Stomach (tissue), 9 donors: ENCODE results near the gene TNIP3. TPM values are rescaled to one million over a fixed set of nuclear protein-coding genes. Genes with fewer than 3 reads are reported as not detected.

ENCODE experiments used
- DNase-seq, 2 donors: peaks; one replicate each; pipeline versions ENCODE4 v3.0.0 to v3.0.0-alpha.2; 2013 to 2019
- H3K27ac ChIP-seq, 5 donors: fragments of 200-600 bp in 4 of 5; sonication (generic) in 4 of 5; one replicate each; pipeline ENCODE4 v1.5.1; 2013 to 2019; ENCODE audit warnings: mild to moderate bottlenecking in 1 of 5, moderate library complexity in 1 of 5
- H3K27me3 ChIP-seq, 3 donors: fragments of 200-600 bp; sonication (generic); one replicate each; pipeline ENCODE4 v1.5.1; 2017 to 2019; ENCODE audit warnings: mixed run types in 1 of 3
- H3K36me3 ChIP-seq, 4 donors: fragments of 200-600 bp; sonication (generic); 1 replicate in 3 of 4; 2 replicates in 1 of 4; pipeline ENCODE4 v1.5.1; 2016 to 2019
- H3K4me1 ChIP-seq, 4 donors: fragments of 200-600 bp; sonication (generic); one replicate each; pipeline ENCODE4 v1.5.1; 2016 to 2019
- H3K4me3 ChIP-seq, 4 donors: fragments of 200-600 bp; sonication (generic) in 3 of 4; one replicate each; pipeline ENCODE4 v1.5.1; 2016 to 2019; ENCODE audit warnings: mild to moderate bottlenecking in 1 of 4
- H3K9me3 ChIP-seq, 4 donors: fragments of 200-600 bp; sonication (generic); one replicate each; pipeline ENCODE4 v1.5.1; 2016 to 2019
- EP300 ChIP-seq: sonication (generic); formaldehyde crosslinking; IDR thresholded peaks from one replicate; pipeline ENCODE4 v1.6.1; 2017; ENCODE audit warnings: antibody characterized with exemption
- POLR2A ChIP-seq, 4 donors: fragments of 450-650 bp; IDR thresholded peaks; one replicate each; pipeline ENCODE4 v1.6.1; 2016; ENCODE audit warnings: antibody characterized with exemption in 4 of 4, control low read depth in 2 of 4, mild to moderate bottlenecking in 1 of 4, moderate library complexity in 1 of 4
- POLR2AphosphoS5 ChIP-seq, 3 donors: sonication (generic); formaldehyde crosslinking; IDR thresholded peaks; one replicate each; pipeline ENCODE4 v1.6.1; 2016; ENCODE audit warnings: antibody characterized with exemption in 3 of 3
- WGBS, 5 donors: extraction: QIAGEN DNeasy Blood & Tissue Kit in 3 of 5; methylation state at CpG; one replicate each; pipeline versions ENCODE4 v1.1.5 to v1.1.7; 2013 to 2018; 5-methylcytosine and 5-hydroxymethylcytosine counted together
- intact Hi-C: fragments of 100-400 bp; cut with DNase I; formaldehyde crosslinking; loops from one replicate; pipeline ENCODE4 v1.15.1; 2023; ENCODE audit warnings: low total_unique reads
- polyA plus RNA-seq, 3 donors: library from polyadenylated mRNA; stranded (reverse); fragments of 200-250 nt; gene quantifications; one replicate each; pipeline ENCODE4 v1.2.3, GENCODE V29; 2013
- total RNA-seq, 5 donors: library from RNA; depleted of rRNA; stranded (reverse); fragments of >200 nt; gene quantifications; one replicate each; pipeline versions ENCODE4 v1.1.0 to v1.2.3, GENCODE V29; 2014 to 2016
- TF ChIP-seq, protein P1 (sequence below), 7 experiments: fragments of 450-650 bp in 4 of 7; fragments of 200-600 bp in 3 of 7; sonication (generic) in 3 of 7; IDR thresholded peaks; one replicate each; pipeline ENCODE4 v1.5.1; 2016 to 2019; ENCODE audit warnings: antibody characterized with exemption in 7 of 7, control low read depth in 2 of 7, mild to moderate bottlenecking in 1 of 7
- donor health status: healthy with polysubstance abuse.
- donor health status: Bipolar disorder and iron deficiency.
- donor health status: healthy.

The TNIP3 gene
- total and polyA plus RNA-seq, 8 donors = 0.12 to 5.1 (median 0.74) TPM; not detected in 2

DNA sequence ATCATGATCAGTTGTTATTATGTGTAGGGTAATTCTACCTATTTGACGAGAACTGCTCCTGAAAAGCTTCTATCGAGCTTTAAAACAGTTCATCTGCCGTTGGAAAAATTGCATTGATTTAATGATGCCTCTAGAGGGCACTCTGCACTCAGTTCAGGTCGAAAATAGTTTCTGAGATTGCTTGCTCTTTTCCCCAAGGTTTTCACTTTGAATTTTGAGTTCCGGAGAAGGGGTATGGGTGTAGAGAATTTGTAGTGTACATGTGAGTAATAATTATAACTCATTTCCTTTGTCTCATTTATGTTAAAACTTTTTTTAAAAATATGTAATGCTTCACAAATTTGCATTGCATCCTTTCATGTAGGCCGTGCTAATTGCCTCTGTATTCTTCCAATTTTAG, 28.4 kb upstream of the TNIP3 start:
- TF ChIP-seq EP300 = no peak
- TF ChIP-seq, protein P1, sequence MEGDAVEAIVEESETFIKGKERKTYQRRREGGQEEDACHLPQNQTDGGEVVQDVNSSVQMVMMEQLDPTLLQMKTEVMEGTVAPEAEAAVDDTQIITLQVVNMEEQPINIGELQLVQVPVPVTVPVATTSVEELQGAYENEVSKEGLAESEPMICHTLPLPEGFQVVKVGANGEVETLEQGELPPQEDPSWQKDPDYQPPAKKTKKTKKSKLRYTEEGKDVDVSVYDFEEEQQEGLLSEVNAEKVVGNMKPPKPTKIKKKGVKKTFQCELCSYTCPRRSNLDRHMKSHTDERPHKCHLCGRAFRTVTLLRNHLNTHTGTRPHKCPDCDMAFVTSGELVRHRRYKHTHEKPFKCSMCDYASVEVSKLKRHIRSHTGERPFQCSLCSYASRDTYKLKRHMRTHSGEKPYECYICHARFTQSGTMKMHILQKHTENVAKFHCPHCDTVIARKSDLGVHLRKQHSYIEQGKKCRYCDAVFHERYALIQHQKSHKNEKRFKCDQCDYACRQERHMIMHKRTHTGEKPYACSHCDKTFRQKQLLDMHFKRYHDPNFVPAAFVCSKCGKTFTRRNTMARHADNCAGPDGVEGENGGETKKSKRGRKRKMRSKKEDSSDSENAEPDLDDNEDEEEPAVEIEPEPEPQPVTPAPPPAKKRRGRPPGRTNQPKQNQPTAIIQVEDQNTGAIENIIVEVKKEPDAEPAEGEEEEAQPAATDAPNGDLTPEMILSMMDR (IDR thresholded peaks at IDR 0.05) = peak in 5 of 7 experiments; percentile 22 to 63 (median 36)
- TF ChIP-seq POLR2A (IDR thresholded peaks at IDR 0.05) = no peak
- intact Hi-C loops = no loop called here
- no peaks in the 10 kb centered on the region for H3K36me3 ChIP-seq
- H3K9me3 ChIP-seq = no peaks in the 10 kb centered on the region
- WGBS, 5 donors = 18 to 22% (median 21%) methylated on average over 6 of the region's 6 CpGs
- H3K27ac ChIP-seq = no peak overlapping the region
- H3K4me1 ChIP-seq = peaks cover 0 to 4% (median 0%) of the 10 kb centered on the region in 4 donors
- H3K4me3 ChIP-seq = no peak overlapping the region
- peaks cover 0 to 4% (median 0%) of the 10 kb centered on the region in 3 donors for H3K27me3 ChIP-seq
- peak in 1 of 2 donors; percentile 67 for DNase-seq

DNA sequence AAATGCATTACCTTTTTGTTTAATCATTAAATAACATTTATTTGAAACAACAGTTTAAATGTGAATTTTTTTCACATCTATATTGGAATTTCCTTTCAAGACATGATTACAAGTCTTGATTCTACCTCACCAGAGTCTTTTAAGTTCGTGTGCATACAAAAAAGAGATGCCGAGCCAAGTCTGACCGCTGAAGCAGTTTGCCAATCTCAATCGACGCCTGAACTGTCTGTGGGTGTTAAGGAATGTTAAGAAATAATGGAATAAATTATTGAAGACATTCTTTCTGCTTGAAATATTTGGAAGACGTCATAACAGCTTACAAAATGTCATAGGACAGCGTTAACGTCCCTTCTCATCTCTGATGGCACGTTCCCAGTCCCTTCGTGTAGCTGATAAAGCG, 27.9 kb upstream of the TNIP3 start:
- WGBS, 5 donors = 55 to 62% (median 61%) methylated on average over 11 of the region's 11 CpGs
- no peaks in the 10 kb centered on the region for H3K36me3 ChIP-seq
- no peaks in the 10 kb centered on the region for H3K9me3 ChIP-seq
- H3K27me3 ChIP-seq = peaks cover 0 to 4% (median 0%) of the 10 kb centered on the region in 3 donors
- no peak for DNase-seq
- no peak overlapping the region for H3K4me3 ChIP-seq
- no peak for TF ChIP-seq POLR2A (IDR thresholded peaks at IDR 0.05)
- no peak for TF ChIP-seq POLR2AphosphoS5 (IDR thresholded peaks at IDR 0.05)
- no peak for TF ChIP-seq EP300
- TF ChIP-seq, protein P1 (IDR thresholded peaks at IDR 0.05) = no peak
- H3K27ac ChIP-seq = no peak overlapping the region
- H3K4me1 ChIP-seq = peaks cover 0 to 4% (median 0%) of the 10 kb centered on the region in 4 donors
- intact Hi-C loops = no loop called here

DNA sequence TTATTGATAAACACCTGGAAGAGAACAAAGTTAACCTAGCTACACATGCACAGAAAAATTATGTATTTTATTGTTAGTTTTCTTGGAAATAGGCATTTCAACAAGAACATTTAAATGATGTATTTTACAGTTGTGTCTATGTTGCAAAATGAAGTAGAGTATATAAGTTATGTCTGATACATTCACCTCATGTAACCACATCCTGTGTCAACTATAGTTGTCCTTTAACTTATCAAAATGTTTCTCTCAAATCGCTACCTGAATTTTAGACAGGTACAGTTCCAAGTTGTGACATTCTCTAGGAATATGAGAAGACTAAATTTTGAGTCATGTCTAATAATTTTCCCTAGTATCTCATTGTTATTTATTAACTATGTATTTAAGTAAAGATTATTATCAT, 27.2 kb upstream of the TNIP3 start:
- intact Hi-C loops = no loop called here

DNA sequence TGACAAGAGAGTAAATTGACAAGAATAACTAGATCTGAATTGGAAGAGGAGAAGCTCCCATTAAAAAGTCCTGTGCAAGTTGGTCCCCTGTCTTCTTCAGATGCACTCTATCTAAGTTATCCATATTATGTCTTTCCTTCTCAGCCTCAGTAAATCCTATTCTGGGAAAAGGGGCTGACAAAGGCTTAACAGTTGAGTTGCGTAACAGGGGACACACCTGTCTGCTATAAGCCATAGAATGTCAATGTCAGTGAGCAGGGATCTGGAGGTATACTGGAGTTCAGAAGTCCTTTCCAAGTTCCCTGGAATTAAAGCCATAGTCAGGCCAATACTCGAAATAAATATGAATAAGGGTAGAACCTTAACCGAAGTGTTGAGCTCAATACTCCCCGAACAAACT, 26.3 kb upstream of the TNIP3 start:
- Histone ChIP-seq H3K9me3 (no peaks in the 10 kb centered on the region), H3K4me3 (no peak overlapping the region), H3K27me3 (peaks cover 0 to 4% (median 0%) of the 10 kb centered on the region in 3 donors), H3K36me3 (no peaks in the 10 kb centered on the region), H3K27ac (peak overlapping the region in 1 of 5 donors; percentile 18), H3K4me1 (peaks cover 0 to 4% (median 0%) of the 10 kb centered on the region in 4 donors)
- DNase-seq = no peak
- TF ChIP-seq, protein P1 (IDR thresholded peaks at IDR 0.05) = no peak
- TF ChIP-seq EP300 (no peak), POLR2AphosphoS5 (IDR thresholded peaks at IDR 0.05) (no peak), POLR2A (IDR thresholded peaks at IDR 0.05) (no peak)
- WGBS, 5 donors = 84 to 92% (median 87%) methylated on average over 4 of the region's 4 CpGs
- intact Hi-C loops = no loop called here

More for the DNA sequence above, 27.2 kb upstream of the TNIP3 start:
- TF ChIP-seq POLR2A (IDR thresholded peaks at IDR 0.05) (no peak), EP300 (no peak), POLR2AphosphoS5 (IDR thresholded peaks at IDR 0.05) (no peak)
- TF ChIP-seq, protein P1 (IDR thresholded peaks at IDR 0.05) = no peak
- H3K4me3 ChIP-seq = no peak overlapping the region
- H3K27ac ChIP-seq = no peak overlapping the region
- H3K36me3 ChIP-seq = no peaks in the 10 kb centered on the region
- WGBS, 5 donors = 47 to 69% (median 64%) methylated on average over 1 of the region's 1 CpG
- peaks cover 0 to 4% (median 0%) of the 10 kb centered on the region in 3 donors for H3K27me3 ChIP-seq
- no peak for DNase-seq
- peaks cover 0 to 4% (median 0%) of the 10 kb centered on the region in 4 donors for H3K4me1 ChIP-seq
- H3K9me3 ChIP-seq = no peaks in the 10 kb centered on the region
